ENCODE measurements around the gene SEC14L1. TPM values are rescaled to one million over a fixed set of nuclear protein-coding genes. Genes with fewer than 3 reads are reported as not detected.
A peak's percentile ranks its signal among the peaks of the same experiment; 100 is the strongest.

SEC14L1 gene
- total RNA-seq, 1 experiment from 2014 or later = 25.8 TPM

GRCh38 chr17:77141846-77142449 lies 1.2 kb downstream of the SEC14L1 start:
- POLR2A ChIA-PET = interaction anchor here (0.6 to 6.6 kb wide), 13 partner anchors 11 to 143 kb away, joined by 3 to 77 read pairs (median 3); no protein-coding TSS in a partner anchor
- peaks cover 21% of the 10 kb centered on the region for H3K4me1 Mint-ChIP-seq (ENCODE audit: insufficient read depth, unreplicated experiment)
- no peaks in the 10 kb centered on the region for H3K27me3 Mint-ChIP-seq (ENCODE audit: insufficient read depth, unreplicated experiment)
- DNase-seq (ENCODE audit: unreplicated experiment) = peak; percentile 41
- no peaks in the 10 kb centered on the region for H3K9me3 Mint-ChIP-seq (ENCODE audit: unreplicated experiment)
- TSS peak; percentile 35 for BruUV-seq (replicated peaks)
- CTCF ChIA-PET = interaction anchor here (1.0 kb wide), 1 partner anchor 54 kb away, joined by 3 read pairs; no protein-coding TSS in a partner anchor
- peak overlapping the region; percentile 73 for H3K4me3 Mint-ChIP-seq (ENCODE audit: unreplicated experiment)
- no peak overlapping the region for H3K27ac Mint-ChIP-seq (ENCODE audit: low read depth, unreplicated experiment)
- H3K36me3 Mint-ChIP-seq (ENCODE audit: insufficient read depth, unreplicated experiment) = peaks cover 6% of the 10 kb centered on the region
- intact Hi-C loops (cut with micrococcal nuclease) = loop anchor here (2.0 kb wide), 1 partner anchor 55 kb away; no protein-coding TSS in a partner anchor
- no peak for TF ChIP-seq CTCF (IDR thresholded peaks at IDR 0.05; ENCODE audit: unreplicated experiment)

- ChIA-PET POLR2A (interaction anchor here (0.6 to 6.6 kb wide), 7 partner anchors 11 to 53 kb away, joined by 3 to 77 read pairs (median 4); no protein-coding TSS in a partner anchor), CTCF (interaction anchor here (0.6 to 1.0 kb wide), 3 partner anchors 55 to 93 kb away, joined by 3 read pairs; no protein-coding TSS in a partner anchor)
- TF ChIP-seq CTCF (IDR thresholded peaks at IDR 0.05; ENCODE audit: unreplicated experiment) = no peak
- Mint-ChIP-seq H3K4me3 (ENCODE audit: unreplicated experiment) (peak overlapping the region; percentile 73), H3K36me3 (ENCODE audit: insufficient read depth, unreplicated experiment) (peaks cover 10% of the 10 kb centered on the region), H3K27ac (ENCODE audit: low read depth, unreplicated experiment) (no peak overlapping the region), H3K4me1 (ENCODE audit: insufficient read depth, unreplicated experiment) (peaks cover 18% of the 10 kb centered on the region), H3K9me3 (ENCODE audit: unreplicated experiment) (no peaks in the 10 kb centered on the region), H3K27me3 (ENCODE audit: insufficient read depth, unreplicated experiment) (no peaks in the 10 kb centered on the region)
- DNase-seq (ENCODE audit: unreplicated experiment) = no peak
- intact Hi-C loops (cut with micrococcal nuclease) = no loop called here
- BruUV-seq (replicated peaks) = no TSS peak
Measured at GRCh38 chr17:77142689-77143088, 1.9 kb downstream of the SEC14L1 start.

GRCh38 chr17:77143306-77143705 lies 2.5 kb downstream of the SEC14L1 start:
- intact Hi-C loops (cut with micrococcal nuclease) = no loop called here
- H3K27me3 Mint-ChIP-seq (ENCODE audit: insufficient read depth, unreplicated experiment) = no peaks in the 10 kb centered on the region
- peaks cover 13% of the 10 kb centered on the region for H3K4me1 Mint-ChIP-seq (ENCODE audit: insufficient read depth, unreplicated experiment)
- H3K27ac Mint-ChIP-seq (ENCODE audit: low read depth, unreplicated experiment) = no peak overlapping the region
- no peak overlapping the region for H3K4me3 Mint-ChIP-seq (ENCODE audit: unreplicated experiment)
- TF ChIP-seq CTCF (IDR thresholded peaks at IDR 0.05; ENCODE audit: unreplicated experiment) = no peak
- BruUV-seq (replicated peaks) = no TSS peak
- DNase-seq (ENCODE audit: unreplicated experiment) = no peak
- CTCF ChIA-PET = interaction anchor here (0.6 to 1.0 kb wide), 3 partner anchors 55 to 92 kb away, joined by 3 read pairs; no protein-coding TSS in a partner anchor
- POLR2A ChIA-PET = interaction anchor here (0.6 to 6.6 kb wide), 4 partner anchors 13 to 52 kb away, joined by 3 to 77 read pairs (median 27); no protein-coding TSS in a partner anchor
- H3K36me3 Mint-ChIP-seq (ENCODE audit: insufficient read depth, unreplicated experiment) = peaks cover 14% of the 10 kb centered on the region
- no peaks in the 10 kb centered on the region for H3K9me3 Mint-ChIP-seq (ENCODE audit: unreplicated experiment)

GRCh38 chr17:77144227-77144626 lies 3.5 kb downstream of the SEC14L1 start:
- peaks cover 13% of the 10 kb centered on the region for H3K4me1 Mint-ChIP-seq (ENCODE audit: insufficient read depth, unreplicated experiment)
- POLR2A ChIA-PET = no interaction called here
- CTCF ChIA-PET = no interaction called here
- H3K27ac Mint-ChIP-seq (ENCODE audit: low read depth, unreplicated experiment) = no peak overlapping the region
- no peak for TF ChIP-seq CTCF (IDR thresholded peaks at IDR 0.05; ENCODE audit: unreplicated experiment)
- no peaks in the 10 kb centered on the region for H3K27me3 Mint-ChIP-seq (ENCODE audit: insufficient read depth, unreplicated experiment)
- no peak overlapping the region for H3K4me3 Mint-ChIP-seq (ENCODE audit: unreplicated experiment)
- BruUV-seq (replicated peaks) = no TSS peak
- H3K9me3 Mint-ChIP-seq (ENCODE audit: unreplicated experiment) = no peaks in the 10 kb centered on the region
- DNase-seq (ENCODE audit: unreplicated experiment) = no peak
- intact Hi-C loops (cut with micrococcal nuclease) = no loop called here
- H3K36me3 Mint-ChIP-seq (ENCODE audit: insufficient read depth, unreplicated experiment) = peaks cover 14% of the 10 kb centered on the region

All from MCF 10A (cell line).